ENCODE results near the gene LCP1. TPM values are rescaled to one million over a fixed set of nuclear protein-coding genes. Genes with fewer than 3 reads are reported as not detected.

The LCP1 gene
- total RNA-seq, 2 donors from 2014 or later = 8.6 to 31.7 TPM

DNA sequence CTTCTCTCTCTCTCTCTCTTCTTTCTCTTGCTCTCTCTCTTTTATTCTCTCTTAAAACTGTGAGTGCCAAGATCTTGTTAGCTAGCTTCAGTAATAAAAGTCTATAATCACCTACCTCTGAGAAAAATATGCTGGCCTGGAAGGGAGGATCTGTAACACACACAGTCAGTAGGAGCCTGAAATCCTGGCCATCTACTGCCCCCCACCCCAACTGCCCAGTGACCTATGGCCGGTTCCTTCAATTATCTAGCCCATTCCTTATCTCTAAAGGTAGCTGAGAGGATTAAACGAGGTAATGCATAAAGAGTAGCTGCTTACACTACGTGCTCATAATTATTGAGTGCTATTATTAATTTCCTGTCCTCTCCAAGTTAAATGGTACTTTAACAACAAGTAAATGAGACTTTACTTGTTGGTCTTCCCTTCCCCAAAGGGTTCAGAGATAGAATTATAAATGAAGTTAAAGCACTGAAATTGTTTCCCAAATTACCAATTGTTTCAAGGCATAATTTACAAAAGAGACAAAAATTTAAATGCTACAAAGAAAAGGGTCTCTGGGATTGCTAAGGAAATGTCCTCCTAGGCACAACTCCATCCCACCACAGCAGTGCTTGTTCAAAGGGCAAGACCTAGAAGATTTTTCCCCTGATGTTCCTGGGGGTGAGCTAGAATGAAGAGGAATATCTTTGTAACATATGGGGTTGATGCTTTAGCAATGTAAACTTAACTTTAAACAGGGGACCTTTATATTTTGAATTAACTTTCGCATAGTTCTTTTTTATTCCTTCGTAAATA is 1.8 kb downstream of the LCP1 start:
- no peaks in the 10 kb centered on the region for H3K9me3 ChIP-seq
- TF ChIP-seq, protein P1, sequence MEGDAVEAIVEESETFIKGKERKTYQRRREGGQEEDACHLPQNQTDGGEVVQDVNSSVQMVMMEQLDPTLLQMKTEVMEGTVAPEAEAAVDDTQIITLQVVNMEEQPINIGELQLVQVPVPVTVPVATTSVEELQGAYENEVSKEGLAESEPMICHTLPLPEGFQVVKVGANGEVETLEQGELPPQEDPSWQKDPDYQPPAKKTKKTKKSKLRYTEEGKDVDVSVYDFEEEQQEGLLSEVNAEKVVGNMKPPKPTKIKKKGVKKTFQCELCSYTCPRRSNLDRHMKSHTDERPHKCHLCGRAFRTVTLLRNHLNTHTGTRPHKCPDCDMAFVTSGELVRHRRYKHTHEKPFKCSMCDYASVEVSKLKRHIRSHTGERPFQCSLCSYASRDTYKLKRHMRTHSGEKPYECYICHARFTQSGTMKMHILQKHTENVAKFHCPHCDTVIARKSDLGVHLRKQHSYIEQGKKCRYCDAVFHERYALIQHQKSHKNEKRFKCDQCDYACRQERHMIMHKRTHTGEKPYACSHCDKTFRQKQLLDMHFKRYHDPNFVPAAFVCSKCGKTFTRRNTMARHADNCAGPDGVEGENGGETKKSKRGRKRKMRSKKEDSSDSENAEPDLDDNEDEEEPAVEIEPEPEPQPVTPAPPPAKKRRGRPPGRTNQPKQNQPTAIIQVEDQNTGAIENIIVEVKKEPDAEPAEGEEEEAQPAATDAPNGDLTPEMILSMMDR (IDR thresholded peaks at IDR 0.05) = no peak
- H3K27me3 ChIP-seq = no peaks in the 10 kb centered on the region
- no peak for DNase-seq (ENCODE audit: low spot score)
- H3K4me3 ChIP-seq = peak overlapping the region; percentile 2 to 3
- peak overlapping the region in 1 of 2 donors; percentile 30 for H3K27ac ChIP-seq
- no peaks in the 10 kb centered on the region for H3K36me3 ChIP-seq
- H3K4me1 ChIP-seq = no peaks in the 10 kb centered on the region

DNA sequence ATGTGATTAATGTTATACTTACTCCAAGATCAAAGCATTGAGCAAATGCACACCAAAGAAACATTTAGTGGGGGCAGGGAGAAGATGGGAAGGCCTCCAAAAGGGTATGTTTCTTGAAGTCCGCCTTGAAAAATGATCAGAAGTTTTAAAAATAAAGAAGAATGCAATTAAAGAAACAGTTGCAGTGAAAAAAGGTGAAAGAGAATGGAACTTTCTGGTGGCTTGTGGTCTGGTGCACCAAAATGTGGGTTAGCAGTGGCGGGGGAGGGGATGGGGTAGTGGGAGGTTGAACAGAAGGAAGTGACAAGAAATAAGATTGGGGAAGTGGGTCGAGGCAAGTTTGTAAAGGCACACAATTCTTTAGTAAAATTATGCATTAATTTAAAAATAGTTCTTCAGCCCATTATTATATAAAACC is 2.5 kb downstream of the LCP1 start:
- Histone ChIP-seq H3K4me1 (no peaks in the 10 kb centered on the region), H3K4me3 (peak overlapping the region in 1 of 2 donors; percentile 2), H3K27me3 (no peaks in the 10 kb centered on the region), H3K27ac (no peak overlapping the region), H3K36me3 (no peaks in the 10 kb centered on the region), H3K9me3 (no peaks in the 10 kb centered on the region)
- TF ChIP-seq, protein P1 (IDR thresholded peaks at IDR 0.05) = no peak
- DNase-seq (ENCODE audit: low spot score) = no peak

GRCh38 chr13:46178821-46179220 is 3.2 kb downstream of the LCP1 start:
- DNase-seq (ENCODE audit: low spot score) = no peak
- TF ChIP-seq, protein P1 (IDR thresholded peaks at IDR 0.05) = no peak
- Histone ChIP-seq H3K27ac (no peak overlapping the region), H3K36me3 (no peaks in the 10 kb centered on the region), H3K4me1 (no peaks in the 10 kb centered on the region), H3K9me3 (no peaks in the 10 kb centered on the region), H3K4me3 (no peak overlapping the region), H3K27me3 (no peaks in the 10 kb centered on the region)

DNA sequence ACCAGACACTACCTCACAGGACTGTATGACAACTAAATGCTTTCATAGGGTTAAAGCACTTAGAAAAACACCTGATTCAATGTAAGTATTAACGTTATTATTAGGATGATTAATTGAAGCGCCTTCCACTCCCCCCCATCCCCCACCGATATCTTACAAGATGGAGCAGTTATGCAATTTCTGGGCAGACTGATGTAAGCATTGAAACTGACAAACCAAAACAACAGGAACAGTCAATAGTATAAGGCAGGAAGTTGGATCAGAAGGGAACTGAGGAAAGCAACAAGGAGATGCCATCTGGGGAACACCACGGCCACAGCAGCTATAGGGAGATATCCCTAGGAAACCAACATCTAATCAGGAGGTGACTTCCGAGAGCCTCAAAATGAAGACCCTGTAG is 3.8 kb downstream of the LCP1 start:
- Histone ChIP-seq H3K4me1 (no peaks in the 10 kb centered on the region), H3K27ac (no peak overlapping the region), H3K36me3 (no peaks in the 10 kb centered on the region), H3K9me3 (no peaks in the 10 kb centered on the region), H3K4me3 (no peak overlapping the region), H3K27me3 (no peaks in the 10 kb centered on the region)
- TF ChIP-seq, protein P1 (IDR thresholded peaks at IDR 0.05) = no peak
- DNase-seq (ENCODE audit: low spot score) = no peak

GRCh38 chr13:46176756-46177155 is 5.2 kb downstream of the LCP1 start:
- DNase-seq (ENCODE audit: low spot score) = no peak
- Histone ChIP-seq H3K27me3 (no peaks in the 10 kb centered on the region), H3K4me1 (no peaks in the 10 kb centered on the region), H3K4me3 (no peak overlapping the region), H3K27ac (no peak overlapping the region), H3K9me3 (no peaks in the 10 kb centered on the region), H3K36me3 (no peaks in the 10 kb centered on the region)
- TF ChIP-seq, protein P1 (IDR thresholded peaks at IDR 0.05) = no peak

DNA sequence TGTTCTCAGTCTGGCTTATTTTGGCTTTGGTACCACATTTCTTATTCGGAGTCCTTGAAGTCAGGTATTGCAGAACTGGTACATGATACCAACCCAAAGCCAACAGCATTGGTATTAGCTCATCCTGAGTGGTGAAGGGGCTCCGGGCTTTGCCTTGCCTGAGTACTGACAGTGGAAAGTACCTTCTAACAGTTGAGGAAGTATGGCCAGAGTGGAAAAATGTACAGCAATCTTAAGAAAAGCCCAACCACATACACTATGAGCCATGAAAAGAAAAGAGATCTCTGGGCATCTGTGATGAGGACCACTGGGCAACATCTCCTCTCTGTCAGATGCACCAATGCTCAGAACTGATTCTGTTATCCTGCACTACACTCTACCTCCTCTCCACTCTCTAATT is 8.3 kb downstream of the LCP1 start:
- Histone ChIP-seq H3K36me3 (no peaks in the 10 kb centered on the region), H3K4me1 (no peaks in the 10 kb centered on the region), H3K27me3 (no peaks in the 10 kb centered on the region), H3K27ac (no peak overlapping the region), H3K4me3 (no peak overlapping the region), H3K9me3 (no peaks in the 10 kb centered on the region)
- TF ChIP-seq, protein P1 (IDR thresholded peaks at IDR 0.05) = no peak
- no peak for DNase-seq (ENCODE audit: low spot score)
